Smooth muscle cell (in vitro differentiated cells): ENCODE measurements around the gene ZBTB46. TPM values are rescaled to one million over a fixed set of nuclear protein-coding genes. Genes with fewer than 3 reads are reported as not detected.
"Not testable (repeated sequence)": the region's sequence is repeated elsewhere in the genome, so short reads cannot be mapped to it uniquely, and the experiment has no call there.

Source experiments
- DNase-seq: peaks from one replicate; lab custom pipeline; 2025; ENCODE audit not compliant: unreplicated experiment; lab: John Stamatoyannopoulos, UW
- H2AFZ ChIP-seq: fragments of 200-600 bp; sonication (generic); 2 replicates; pipeline ENCODE4 v1.6.0; 2016; ENCODE audit warnings: antibody characterized with exemption, low read depth, mild to moderate bottlenecking
- H3F3A ChIP-seq: fragments of 200-600 bp; sonication (generic); 2 replicates; pipeline ENCODE4 v1.6.0; 2017; ENCODE audit warnings: antibody characterized with exemption, low read depth
- H3K27ac ChIP-seq: fragments of 200-600 bp; sonication (generic); 2 replicates; pipeline ENCODE4 v1.5.1; 2016; ENCODE audit warnings: low read depth, mild to moderate bottlenecking
- H3K27me3 ChIP-seq: fragments of 200-600 bp; sonication (generic); 2 replicates; pipeline ENCODE4 v1.6.1; 2016; ENCODE audit warnings: low read depth, mild to moderate bottlenecking
- H3K36me3 ChIP-seq: fragments of 200-600 bp; sonication (generic); 2 replicates; pipeline ENCODE4 v1.5.1; 2016; ENCODE audit warnings: low read depth
- H3K4me1 ChIP-seq: fragments of 200-600 bp; sonication (generic); 2 replicates; pipeline ENCODE4 v1.5.1; 2016; ENCODE audit warnings: low read depth
- H3K4me2 ChIP-seq: fragments of 200-600 bp; sonication (generic); 2 replicates; pipeline ENCODE4 v1.6.0; 2016; ENCODE audit warnings: mild to moderate bottlenecking
- H3K4me3 ChIP-seq: fragments of 200-600 bp; sonication (generic); 2 replicates; pipeline ENCODE4 v1.5.1; 2016; ENCODE audit warnings: mild to moderate bottlenecking
- H3K79me2 ChIP-seq: fragments of 200-600 bp; sonication (generic); 2 replicates; pipeline ENCODE4 v1.6.0; 2016; ENCODE audit warnings: low read depth, mild to moderate bottlenecking
- H3K9ac ChIP-seq: fragments of 200-600 bp; sonication (generic); 2 replicates; pipeline ENCODE4 v1.6.0; 2016; ENCODE audit warnings: low read depth
- H3K9me3 ChIP-seq: fragments of 200-600 bp; sonication (generic); replicated peaks from 2 replicates; pipeline ENCODE4 v1.5.1; 2016; ENCODE audit warnings: low read depth
- H4K20me1 ChIP-seq: fragments of 200-600 bp; sonication (generic); 2 replicates; pipeline ENCODE4 v1.6.0; 2016; ENCODE audit warnings: low read depth
- WGBS: methylation state at CpG from one replicate; pipeline ENCODE4 v1.1.7; 2016; ENCODE audit warnings: low lambda C conversion rate; 5-methylcytosine and 5-hydroxymethylcytosine counted together
- polyA plus RNA-seq: library from polyadenylated mRNA; unstranded; fragments of >200 nt; fragmentation: Nextera tagmentation; extraction: Ambion mirVana; gene quantifications from 2 replicates; pipeline ENCODE4 v1.2.1, GENCODE V29; 2016
- total RNA-seq: library from RNA; depleted of rRNA; stranded (reverse); fragments of >200 nt; gene quantifications from 2 replicates; pipeline ENCODE4 v1.2.3, GENCODE V29; 2014
- TF ChIP-seq, protein P1 (sequence below): fragments of 200-600 bp; sonication (generic); IDR thresholded peaks from 2 replicates; pipeline ENCODE4 v1.5.1; 2017; ENCODE audit warnings: borderline replicate concordance, mild to moderate bottlenecking, antibody characterized with exemption; ENCODE audit not compliant: insufficient read depth, poor library complexity, severe bottlenecking

Gene ZBTB46
- total and polyA plus RNA-seq, 2 experiments from 2014 or later = 2.3 to 2.7 TPM

DNA sequence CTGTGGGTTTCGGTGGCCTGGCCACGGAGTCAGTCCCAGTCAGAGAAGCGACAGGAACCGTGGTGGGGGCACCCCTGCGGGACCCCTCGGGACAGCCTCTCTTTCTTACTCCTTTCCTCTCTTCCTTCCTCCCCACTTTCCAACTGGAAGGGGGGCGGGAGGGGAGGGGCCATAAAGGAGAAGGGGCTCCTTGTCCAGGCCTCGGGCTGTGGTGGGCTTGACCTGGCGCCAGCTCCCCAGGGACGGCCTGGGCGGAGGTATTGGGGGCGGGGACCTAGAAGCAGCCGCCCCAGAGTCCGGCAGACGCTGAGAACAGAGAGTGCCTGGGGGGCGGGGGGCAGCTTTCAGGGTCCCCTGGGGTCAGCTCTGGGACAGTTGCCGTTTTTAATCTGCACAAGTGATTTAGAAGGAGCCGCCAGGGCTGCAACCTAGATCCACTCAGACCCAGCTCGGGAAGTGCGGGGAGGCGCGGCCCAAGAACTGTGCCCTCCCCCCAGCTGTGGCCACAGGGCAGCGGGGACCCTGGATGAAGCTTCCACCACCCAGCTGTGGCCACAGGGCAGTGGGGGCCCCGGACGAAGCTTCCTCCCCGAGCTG is 23.8 kb upstream of the ZBTB46 start:
- peak overlapping the region; percentile 8 for H2AFZ ChIP-seq
- no peaks in the 10 kb centered on the region for H3K79me2 ChIP-seq
- no peaks in the 10 kb centered on the region for H3F3A ChIP-seq
- no peaks in the 10 kb centered on the region for H3K9me3 ChIP-seq
- TF ChIP-seq, protein P1, sequence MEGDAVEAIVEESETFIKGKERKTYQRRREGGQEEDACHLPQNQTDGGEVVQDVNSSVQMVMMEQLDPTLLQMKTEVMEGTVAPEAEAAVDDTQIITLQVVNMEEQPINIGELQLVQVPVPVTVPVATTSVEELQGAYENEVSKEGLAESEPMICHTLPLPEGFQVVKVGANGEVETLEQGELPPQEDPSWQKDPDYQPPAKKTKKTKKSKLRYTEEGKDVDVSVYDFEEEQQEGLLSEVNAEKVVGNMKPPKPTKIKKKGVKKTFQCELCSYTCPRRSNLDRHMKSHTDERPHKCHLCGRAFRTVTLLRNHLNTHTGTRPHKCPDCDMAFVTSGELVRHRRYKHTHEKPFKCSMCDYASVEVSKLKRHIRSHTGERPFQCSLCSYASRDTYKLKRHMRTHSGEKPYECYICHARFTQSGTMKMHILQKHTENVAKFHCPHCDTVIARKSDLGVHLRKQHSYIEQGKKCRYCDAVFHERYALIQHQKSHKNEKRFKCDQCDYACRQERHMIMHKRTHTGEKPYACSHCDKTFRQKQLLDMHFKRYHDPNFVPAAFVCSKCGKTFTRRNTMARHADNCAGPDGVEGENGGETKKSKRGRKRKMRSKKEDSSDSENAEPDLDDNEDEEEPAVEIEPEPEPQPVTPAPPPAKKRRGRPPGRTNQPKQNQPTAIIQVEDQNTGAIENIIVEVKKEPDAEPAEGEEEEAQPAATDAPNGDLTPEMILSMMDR = no peak
- no peaks in the 10 kb centered on the region for H4K20me1 ChIP-seq
- peak overlapping the region; percentile 78 for H3K4me2 ChIP-seq
- H3K27me3 ChIP-seq = no peaks in the 10 kb centered on the region
- H3K36me3 ChIP-seq = no peaks in the 10 kb centered on the region
- DNase-seq = no peak
- H3K4me3 ChIP-seq = no peak overlapping the region
- peaks cover 31% of the 10 kb centered on the region for H3K4me1 ChIP-seq
- H3K9ac ChIP-seq = no peak overlapping the region
- H3K27ac ChIP-seq = no peak overlapping the region
- 40% methylated on average over 26 of the region's 26 CpGs for WGBS

DNA sequence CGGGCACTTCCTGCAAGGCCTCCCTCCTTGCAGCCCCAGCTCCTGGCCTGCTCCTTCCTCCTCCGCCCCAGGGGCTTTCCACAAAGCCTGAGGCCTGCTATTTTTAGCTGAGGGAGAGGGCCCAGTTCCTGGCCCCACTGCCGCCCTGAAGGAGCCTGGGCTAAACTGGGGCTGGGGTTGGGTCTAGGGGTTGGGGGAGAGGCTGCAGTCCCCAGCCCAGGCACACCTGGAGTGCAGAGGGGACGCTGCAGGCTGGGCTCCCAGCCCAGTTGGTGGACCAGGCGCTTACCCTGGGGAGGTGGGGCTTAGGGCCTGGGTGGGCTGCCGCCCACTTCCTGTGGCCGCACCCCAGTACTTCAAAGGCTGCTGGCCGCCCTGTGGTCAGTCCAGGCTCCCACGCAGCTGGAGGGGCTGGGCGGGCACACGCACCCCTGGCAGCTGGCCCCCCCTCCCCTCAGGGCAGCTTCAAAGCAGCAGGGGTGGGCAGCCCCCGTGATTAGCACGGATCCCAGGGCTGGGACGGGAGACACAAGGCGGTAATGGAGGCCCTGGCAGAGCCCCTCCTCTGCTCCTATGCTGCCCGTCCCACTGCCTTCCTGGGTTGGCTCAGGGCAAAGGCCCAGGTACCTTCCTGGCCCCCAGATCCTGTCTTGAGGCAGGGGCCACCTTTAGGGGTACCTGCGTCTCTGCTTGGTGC is 23.2 kb upstream of the ZBTB46 start:
- H3K27me3 ChIP-seq = no peaks in the 10 kb centered on the region
- no peaks in the 10 kb centered on the region for H3K79me2 ChIP-seq
- no peaks in the 10 kb centered on the region for H3F3A ChIP-seq
- peaks cover 30% of the 10 kb centered on the region for H3K4me1 ChIP-seq
- no peak overlapping the region for H3K9ac ChIP-seq
- no peaks in the 10 kb centered on the region for H3K9me3 ChIP-seq
- H3K4me2 ChIP-seq = peak overlapping the region; percentile 78
- no peak overlapping the region for H3K4me3 ChIP-seq
- peak overlapping the region; percentile 8 for H3K27ac ChIP-seq
- H3K36me3 ChIP-seq = no peaks in the 10 kb centered on the region
- H4K20me1 ChIP-seq = no peaks in the 10 kb centered on the region
- peak overlapping the region; percentile 8 for H2AFZ ChIP-seq
- TF ChIP-seq, protein P1 = no peak
- WGBS = 31% methylated on average over 16 of the region's 17 CpGs
- DNase-seq = no peak

DNA sequence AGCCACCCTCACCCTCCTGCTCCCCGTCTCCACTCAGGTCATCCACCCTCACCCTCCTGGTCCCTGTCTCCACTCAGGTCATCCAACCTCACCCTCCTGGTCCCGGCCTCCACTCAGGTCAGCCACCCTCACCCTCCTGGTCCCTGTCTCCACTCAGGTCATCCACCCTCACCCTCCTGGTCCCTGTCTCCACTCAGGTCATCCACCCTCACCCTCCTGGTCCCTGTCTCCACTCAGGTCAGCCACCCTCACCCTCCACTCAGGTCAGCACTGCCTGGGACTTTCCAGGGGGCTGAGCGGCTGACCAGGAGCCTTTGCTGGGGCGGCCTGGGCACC is 22.6 kb upstream of the ZBTB46 start:
- not testable (repeated sequence) for H2AFZ ChIP-seq, H3K9ac ChIP-seq, H3K9me3 ChIP-seq, H3K27me3 ChIP-seq, DNase-seq, H3K4me3 ChIP-seq, H3K79me2 ChIP-seq, H3K36me3 ChIP-seq, H4K20me1 ChIP-seq, H3F3A ChIP-seq
- Histone ChIP-seq H3K4me1 (peaks cover 25% of the 10 kb centered on the region), H3K27ac (peak overlapping the region; percentile 8), H3K4me2 (peak overlapping the region; percentile 78)
- 63% methylated on average over 2 of the region's 4 CpGs for WGBS

DNA sequence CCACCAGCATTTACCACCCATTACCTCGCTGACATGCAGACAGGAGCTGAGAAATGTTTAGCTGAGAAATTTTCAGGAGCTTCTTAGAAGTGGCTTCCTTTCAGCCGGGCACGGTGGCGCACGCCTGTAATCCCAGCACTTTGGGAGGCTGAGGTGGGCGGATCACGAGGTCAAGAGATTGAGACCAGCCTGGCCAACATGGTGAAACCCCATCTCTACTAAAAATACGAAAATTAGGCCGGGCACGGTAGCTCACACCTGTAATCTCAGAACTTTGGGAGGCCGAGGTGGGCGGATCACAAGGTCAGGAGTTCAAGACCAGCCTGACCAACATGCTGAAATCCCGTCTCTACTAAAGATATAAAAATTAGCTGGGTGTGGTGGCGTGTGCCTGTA is 20.5 kb upstream of the ZBTB46 start:
- not testable (repeated sequence) for H3K27me3 ChIP-seq, H3K4me3 ChIP-seq, H3K27ac ChIP-seq, H3F3A ChIP-seq, H3K9me3 ChIP-seq, DNase-seq, H3K36me3 ChIP-seq, H4K20me1 ChIP-seq, H3K4me2 ChIP-seq, H3K79me2 ChIP-seq, H3K9ac ChIP-seq, H2AFZ ChIP-seq
- peaks cover 35% of the 10 kb centered on the region for H3K4me1 ChIP-seq
- 96% methylated on average over 14 of the region's 14 CpGs for WGBS
